K562 (cell line): Measurements from ENCODE around the gene GNAL.

Source experiments
- ARNT ChIP-seq, 2 experiments: fragments of 450-650 bp; IDR thresholded peaks; 2 replicates each; pipeline ENCODE4 v1.6.1; 2016; ENCODE audit warnings: mild to moderate bottlenecking in 1 of 2
- POLR2A ChIP-seq: fragments of 450-650 bp; conservative IDR thresholded peaks from 2 replicates; pipeline ENCODE4 v1.6.1; 2016
- POLR2G ChIP-seq: fragments of 200-400 bp; formaldehyde crosslinking; IDR thresholded peaks from 2 replicates; pipeline ENCODE4 v1.6.1; 2017; ENCODE audit warnings: low read depth, mild to moderate bottlenecking, antibody characterized with exemption, low read length, moderate library complexity
- RAD21 ChIP-seq, 2 experiments: fragments of 250-450 bp in 1 of 2; fragments of 450-650 bp in 1 of 2; sonication (Bioruptor Pico) in 1 of 2; formaldehyde crosslinking in 1 of 2; IDR thresholded peaks in 1 of 2; conservative IDR thresholded peaks in 1 of 2; 2 replicates each; pipeline versions ENCODE4 v1.4.0 to v1.8.0; 2020 to 2022; ENCODE audit warnings: mild to moderate bottlenecking in 2 of 2, moderate library complexity in 1 of 2

GRCh38 chr18:11840493-11840892, 151.4 kb downstream of the GNAL start:
- TF ChIP-seq ARNT (IDR thresholded peaks at IDR 0.05) = no peak
- TF ChIP-seq RAD21 (CRISPR knock-in tag; conservative IDR thresholded peaks at IDR 0.05 in 1 of 2, IDR thresholded peaks at IDR 0.05 in 1 of 2) = no peak
- TF ChIP-seq POLR2A = no peak
- no peak for TF ChIP-seq POLR2G
